Measurements from ENCODE around the gene PSMA2.

The PSMA2 gene

DNA sequence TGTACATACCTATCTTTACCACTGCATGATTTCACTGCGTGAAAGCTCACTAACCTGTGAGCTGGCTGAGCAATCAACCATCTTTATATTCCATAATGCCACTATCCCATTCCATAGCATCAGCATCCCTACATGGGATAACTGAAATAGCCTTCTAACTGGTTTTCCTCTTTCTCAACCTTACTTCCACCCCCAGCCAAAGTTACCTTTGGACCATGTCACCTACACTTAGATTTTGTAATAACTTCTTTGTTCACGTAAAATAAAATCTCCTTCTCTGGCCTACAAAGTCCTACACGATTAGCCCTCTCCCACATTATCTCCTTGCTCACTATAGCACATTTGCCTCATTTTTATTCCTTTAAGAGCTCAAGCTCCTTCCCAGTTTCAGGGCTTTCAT lies 2.5 kb downstream of the PSMA2 start:
- Mint-ChIP-seq H3K36me3 (peaks cover 37% of the 10 kb centered on the region), H3K27ac (no peak overlapping the region), H3K9me3 (no peaks in the 10 kb centered on the region), H3K4me1 (peaks cover 70% of the 10 kb centered on the region), H3K27me3 (no peaks in the 10 kb centered on the region), H3K4me3 (peak overlapping the region; percentile 63)
- CTCF ChIA-PET = interaction anchor here (1.8 kb wide), 1 partner anchor 11 kb away, joined by 6 read pairs; no protein-coding TSS in a partner anchor
- DNase-seq = no peak

DNA sequence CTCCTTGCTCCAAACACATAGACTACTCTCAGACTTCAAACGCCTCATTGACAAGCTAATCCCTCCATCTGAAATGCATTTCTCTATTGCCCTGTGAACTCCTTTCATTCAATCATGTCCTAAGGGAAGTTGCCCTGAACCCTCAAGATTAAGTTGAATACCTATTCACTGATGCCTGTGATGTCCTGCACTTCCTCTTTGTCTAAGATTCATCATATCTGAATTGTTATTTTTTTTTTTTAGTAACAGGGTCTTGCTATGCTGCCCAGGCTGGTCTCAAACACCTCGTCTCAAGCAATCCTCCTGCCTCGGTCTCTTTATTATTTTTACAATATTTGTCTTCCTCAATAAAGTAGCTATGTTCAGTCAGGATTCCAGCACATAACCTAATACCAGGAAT lies 3.2 kb downstream of the PSMA2 start:
- peaks cover 64% of the 10 kb centered on the region for H3K4me1 Mint-ChIP-seq
- H3K9me3 Mint-ChIP-seq = no peaks in the 10 kb centered on the region
- no peak overlapping the region for H3K4me3 Mint-ChIP-seq
- H3K27ac Mint-ChIP-seq = no peak overlapping the region
- H3K36me3 Mint-ChIP-seq = peaks cover 37% of the 10 kb centered on the region
- CTCF ChIA-PET = interaction anchor here (1.8 kb wide), 1 partner anchor 12 kb away, joined by 6 read pairs; no protein-coding TSS in a partner anchor
- no peak for DNase-seq
- H3K27me3 Mint-ChIP-seq = no peaks in the 10 kb centered on the region

DNA sequence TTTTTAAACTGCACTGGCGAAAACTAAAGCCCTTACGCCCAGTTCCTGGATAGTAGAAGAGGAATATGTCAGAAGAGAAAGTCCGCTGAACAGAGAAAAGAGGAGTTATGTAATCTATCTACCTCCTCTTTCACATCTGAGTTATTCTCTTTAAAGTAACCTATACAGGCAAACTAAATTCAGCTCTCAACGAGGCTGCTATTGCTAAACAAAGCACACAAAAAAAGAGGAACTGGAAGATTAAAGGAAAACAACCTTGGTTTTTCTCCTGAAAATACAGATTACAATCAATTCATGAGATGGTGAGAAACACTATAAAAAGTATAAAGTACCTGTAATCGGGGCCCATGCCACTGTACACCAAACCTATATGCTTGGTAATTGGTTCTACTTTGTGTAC lies 5.8 kb downstream of the PSMA2 start:
- peaks cover 45% of the 10 kb centered on the region for H3K36me3 Mint-ChIP-seq
- CTCF ChIA-PET = interaction anchor here (0.6 to 1.6 kb wide), 2 partner anchors 774 to 985 kb away, joined by 3 read pairs; no protein-coding TSS in a partner anchor
- DNase-seq = no peak
- H3K27me3 Mint-ChIP-seq = no peaks in the 10 kb centered on the region
- H3K9me3 Mint-ChIP-seq = no peaks in the 10 kb centered on the region
- no peak overlapping the region for H3K4me3 Mint-ChIP-seq
- H3K4me1 Mint-ChIP-seq = peaks cover 52% of the 10 kb centered on the region
- H3K27ac Mint-ChIP-seq = no peak overlapping the region

DNA sequence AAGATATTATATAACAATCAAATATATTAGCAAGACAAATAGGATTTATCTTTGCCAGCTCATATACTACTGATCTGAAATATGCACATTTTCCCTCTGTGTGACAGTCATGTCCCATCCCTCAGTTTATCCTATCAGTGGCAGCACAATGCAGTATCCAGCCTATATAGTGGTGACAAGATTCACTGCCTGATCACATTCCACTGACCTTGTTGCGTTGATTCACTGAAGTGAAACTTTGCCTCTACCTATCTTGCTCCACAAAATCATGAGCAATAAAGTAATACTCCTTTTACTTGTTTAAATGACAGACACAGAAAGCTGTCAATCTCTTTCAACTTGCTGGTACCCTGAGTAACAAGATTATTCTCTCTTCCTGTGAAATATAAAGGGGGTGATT lies 6.3 kb downstream of the PSMA2 start:
- DNase-seq = no peak
- no peak overlapping the region for H3K4me3 Mint-ChIP-seq
- no peaks in the 10 kb centered on the region for H3K9me3 Mint-ChIP-seq
- peaks cover 47% of the 10 kb centered on the region for H3K4me1 Mint-ChIP-seq
- CTCF ChIA-PET = interaction anchor here (2.3 kb wide), 1 partner anchor 16 kb away, joined by 7 read pairs; no protein-coding TSS in a partner anchor
- H3K36me3 Mint-ChIP-seq = peaks cover 50% of the 10 kb centered on the region
- H3K27ac Mint-ChIP-seq = peak overlapping the region; percentile 22
- H3K27me3 Mint-ChIP-seq = no peaks in the 10 kb centered on the region

DNA sequence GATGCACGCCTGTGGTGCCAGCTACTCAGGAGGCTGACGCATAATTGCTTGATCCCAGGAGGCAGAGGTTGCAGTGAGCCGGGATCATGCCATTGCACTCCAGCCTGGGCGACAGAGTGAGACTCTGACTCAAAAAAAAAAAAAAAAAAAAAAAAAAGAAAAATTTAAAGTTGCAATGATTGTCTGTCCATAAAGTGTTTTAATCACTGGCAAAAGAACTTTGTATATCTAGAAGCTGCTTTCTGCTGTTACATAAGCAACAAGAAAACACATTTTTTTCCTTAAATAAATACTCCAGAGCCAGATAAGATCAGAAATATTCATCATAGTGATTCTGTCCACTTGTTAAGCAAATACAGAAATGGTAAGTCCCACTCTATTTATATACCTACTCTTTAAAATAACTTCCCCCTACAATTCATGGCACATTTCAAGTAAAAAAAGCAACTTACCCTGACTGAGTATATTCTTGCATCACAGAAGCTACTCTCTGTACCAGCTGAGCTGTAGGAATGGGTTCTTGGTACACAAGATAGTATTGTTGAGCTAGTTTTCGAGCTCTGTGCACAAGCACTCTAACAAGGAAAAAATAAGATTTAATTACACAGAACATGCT lies 7.6 kb downstream of the PSMA2 start:
- Mint-ChIP-seq H3K27me3 (no peaks in the 10 kb centered on the region), H3K4me1 (peaks cover 35% of the 10 kb centered on the region), H3K27ac (no peak overlapping the region), H3K36me3 (peaks cover 57% of the 10 kb centered on the region), H3K9me3 (no peaks in the 10 kb centered on the region), H3K4me3 (no peak overlapping the region)
- CTCF ChIA-PET = interaction anchor here (2.3 kb wide), 1 partner anchor 17 kb away, joined by 7 read pairs; no protein-coding TSS in a partner anchor
- DNase-seq = no peak

DNA sequence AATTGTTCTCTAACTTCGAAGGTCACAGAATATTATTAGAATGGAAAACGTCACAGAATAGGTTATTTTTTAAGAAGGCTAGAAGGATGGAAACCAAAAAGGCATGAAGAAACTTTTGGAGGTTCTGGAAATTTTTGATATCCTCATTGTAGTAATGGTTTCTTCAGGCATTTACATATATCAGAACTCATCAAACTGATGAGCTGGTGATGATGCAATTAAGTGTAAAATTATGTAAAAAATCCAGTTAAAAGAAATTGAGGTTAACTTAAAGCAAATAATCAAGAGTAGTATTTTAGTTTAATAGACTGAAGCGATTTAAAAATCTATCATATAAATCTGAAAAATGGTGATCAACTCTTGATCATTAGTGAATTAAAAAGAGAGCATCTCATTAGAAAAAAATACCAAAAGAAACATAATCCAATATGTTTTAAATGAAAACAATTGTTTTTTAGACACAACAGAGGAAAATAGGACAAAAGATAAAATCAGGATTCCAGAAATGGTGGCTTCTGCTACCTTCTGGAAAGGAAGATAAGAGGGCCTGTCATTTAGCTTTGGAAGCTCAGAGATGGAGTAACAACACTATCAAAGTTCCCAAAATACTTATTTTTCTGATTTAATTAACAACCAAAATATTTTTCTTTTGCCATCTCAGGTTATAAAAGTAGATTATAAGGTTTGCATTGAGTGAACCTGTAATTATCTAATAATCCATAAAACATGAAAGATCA lies 9.8 kb downstream of the PSMA2 start:
- Mint-ChIP-seq H3K36me3 (peaks cover 66% of the 10 kb centered on the region), H3K4me3 (no peak overlapping the region), H3K9me3 (no peaks in the 10 kb centered on the region), H3K4me1 (peaks cover 18% of the 10 kb centered on the region), H3K27me3 (no peaks in the 10 kb centered on the region), H3K27ac (no peak overlapping the region)
- CTCF ChIA-PET = no interaction called here
- DNase-seq = no peak

DNA sequence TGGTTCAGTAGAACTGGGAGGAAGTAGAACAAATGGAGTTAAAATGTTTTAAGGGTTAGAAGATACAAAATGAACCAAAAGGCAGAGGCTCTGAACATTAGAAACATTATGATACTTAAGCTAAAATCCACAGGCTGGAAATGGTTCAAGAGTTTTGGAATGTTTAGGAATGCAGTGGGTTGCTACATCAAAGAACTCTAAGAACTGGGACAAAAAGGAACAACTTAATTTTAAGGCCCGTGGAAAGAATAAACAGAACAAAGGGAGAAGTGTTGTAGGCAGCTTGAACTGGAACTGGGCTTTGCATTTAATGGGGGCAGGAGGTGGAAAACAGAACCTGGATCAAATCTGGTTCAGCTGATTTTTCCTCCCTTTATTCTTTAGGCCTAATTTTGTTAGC lies 16.6 kb downstream of the PSMA2 start:
- Mint-ChIP-seq H3K4me1 (peaks cover 47% of the 10 kb centered on the region), H3K9me3 (no peaks in the 10 kb centered on the region), H3K27ac (no peak overlapping the region), H3K27me3 (no peaks in the 10 kb centered on the region), H3K36me3 (peaks cover 54% of the 10 kb centered on the region), H3K4me3 (no peak overlapping the region)
- DNase-seq = no peak
- CTCF ChIA-PET = no interaction called here

DNA sequence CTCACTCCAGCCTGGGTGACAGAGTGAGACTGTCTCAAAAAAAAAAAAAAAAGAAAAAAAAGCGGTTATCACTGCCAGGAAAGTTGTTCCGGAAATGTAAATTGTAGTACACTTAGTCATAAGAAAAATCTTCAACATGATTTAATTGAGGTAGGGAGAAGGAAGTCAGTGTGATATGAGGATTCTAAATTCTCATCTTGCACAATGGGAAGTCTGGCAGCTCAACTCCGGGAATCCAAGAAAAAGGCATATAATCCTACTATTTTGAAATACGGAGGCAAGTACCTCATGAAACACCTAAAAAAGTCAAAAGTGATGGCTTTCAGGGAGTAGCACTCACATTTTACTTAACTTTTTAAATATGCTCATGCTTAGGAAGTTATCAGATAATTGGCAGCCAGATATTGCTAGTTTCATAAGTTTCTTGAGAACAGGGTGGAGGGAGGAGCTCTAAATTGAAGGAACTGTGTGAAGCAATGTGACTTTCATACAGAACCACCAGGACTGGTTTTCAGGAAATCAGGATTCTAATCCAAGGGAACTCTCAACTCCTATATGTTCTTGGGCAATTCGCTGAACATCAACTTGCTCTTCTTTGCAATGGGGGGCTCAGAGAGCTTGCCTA lies 17.4 kb downstream of the PSMA2 start:
- H3K27ac Mint-ChIP-seq = peak overlapping the region; percentile 86
- CTCF ChIA-PET = no interaction called here
- H3K27me3 Mint-ChIP-seq = no peaks in the 10 kb centered on the region
- H3K4me3 Mint-ChIP-seq = no peak overlapping the region
- H3K9me3 Mint-ChIP-seq = no peaks in the 10 kb centered on the region
- H3K4me1 Mint-ChIP-seq = peaks cover 52% of the 10 kb centered on the region
- peaks cover 54% of the 10 kb centered on the region for H3K36me3 Mint-ChIP-seq
- DNase-seq = no peak

DNA sequence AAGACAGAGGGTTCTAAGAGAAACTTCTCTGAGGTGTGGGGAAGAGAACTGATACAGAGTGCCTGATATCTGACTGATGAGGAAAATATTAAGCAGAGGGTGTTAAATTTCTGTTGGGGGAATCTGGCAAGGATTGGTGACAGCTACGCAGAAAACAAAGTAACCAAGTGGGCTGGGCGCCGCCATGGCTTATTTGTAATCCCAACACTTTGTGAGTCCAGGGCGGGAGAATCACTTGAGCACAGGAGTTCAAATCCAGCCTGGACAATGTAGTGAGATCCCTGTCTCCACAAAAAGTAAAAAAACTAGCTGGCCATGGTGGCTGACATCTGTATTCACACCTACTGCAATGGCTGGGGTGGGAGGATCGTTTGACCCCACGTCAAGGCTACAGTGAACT lies 18.0 kb downstream of the PSMA2 start:
- Mint-ChIP-seq H3K9me3 (no peaks in the 10 kb centered on the region), H3K27ac (peak overlapping the region; percentile 86), H3K4me3 (no peak overlapping the region), H3K36me3 (peaks cover 50% of the 10 kb centered on the region), H3K4me1 (peaks cover 52% of the 10 kb centered on the region), H3K27me3 (no peaks in the 10 kb centered on the region)
- CTCF ChIA-PET = interaction anchor here (0.6 kb wide), 1 partner anchor 20 kb away, joined by 3 read pairs; no protein-coding TSS in a partner anchor
- no peak for DNase-seq

DNA sequence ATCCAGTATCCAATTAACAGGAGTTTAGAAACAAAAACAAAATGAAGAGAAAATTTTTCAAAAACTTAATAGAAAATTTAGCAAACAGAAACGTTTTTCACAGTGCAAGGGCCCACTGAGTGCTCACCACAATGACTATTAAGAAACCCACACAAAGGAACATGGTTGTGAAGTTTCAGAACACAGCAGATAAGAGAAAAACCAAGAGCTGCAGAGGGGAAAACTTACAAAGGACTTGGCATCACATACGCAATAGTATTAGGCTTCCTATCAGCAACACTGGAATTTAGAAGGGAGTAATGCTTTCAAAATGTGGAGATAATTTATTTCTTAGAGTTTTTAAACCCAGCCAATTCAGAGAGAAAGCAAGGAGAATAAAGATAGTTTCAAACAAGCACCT lies 18.4 kb downstream of the PSMA2 start:
- Mint-ChIP-seq H3K36me3 (peaks cover 47% of the 10 kb centered on the region), H3K27ac (peak overlapping the region; percentile 86), H3K9me3 (no peaks in the 10 kb centered on the region), H3K4me3 (no peak overlapping the region), H3K27me3 (no peaks in the 10 kb centered on the region), H3K4me1 (peaks cover 52% of the 10 kb centered on the region)
- CTCF ChIA-PET = interaction anchor here (0.6 to 1.6 kb wide), 3 partner anchors 16 to 27 kb away, joined by 3 read pairs; no protein-coding TSS in a partner anchor
- DNase-seq = no peak

DNA sequence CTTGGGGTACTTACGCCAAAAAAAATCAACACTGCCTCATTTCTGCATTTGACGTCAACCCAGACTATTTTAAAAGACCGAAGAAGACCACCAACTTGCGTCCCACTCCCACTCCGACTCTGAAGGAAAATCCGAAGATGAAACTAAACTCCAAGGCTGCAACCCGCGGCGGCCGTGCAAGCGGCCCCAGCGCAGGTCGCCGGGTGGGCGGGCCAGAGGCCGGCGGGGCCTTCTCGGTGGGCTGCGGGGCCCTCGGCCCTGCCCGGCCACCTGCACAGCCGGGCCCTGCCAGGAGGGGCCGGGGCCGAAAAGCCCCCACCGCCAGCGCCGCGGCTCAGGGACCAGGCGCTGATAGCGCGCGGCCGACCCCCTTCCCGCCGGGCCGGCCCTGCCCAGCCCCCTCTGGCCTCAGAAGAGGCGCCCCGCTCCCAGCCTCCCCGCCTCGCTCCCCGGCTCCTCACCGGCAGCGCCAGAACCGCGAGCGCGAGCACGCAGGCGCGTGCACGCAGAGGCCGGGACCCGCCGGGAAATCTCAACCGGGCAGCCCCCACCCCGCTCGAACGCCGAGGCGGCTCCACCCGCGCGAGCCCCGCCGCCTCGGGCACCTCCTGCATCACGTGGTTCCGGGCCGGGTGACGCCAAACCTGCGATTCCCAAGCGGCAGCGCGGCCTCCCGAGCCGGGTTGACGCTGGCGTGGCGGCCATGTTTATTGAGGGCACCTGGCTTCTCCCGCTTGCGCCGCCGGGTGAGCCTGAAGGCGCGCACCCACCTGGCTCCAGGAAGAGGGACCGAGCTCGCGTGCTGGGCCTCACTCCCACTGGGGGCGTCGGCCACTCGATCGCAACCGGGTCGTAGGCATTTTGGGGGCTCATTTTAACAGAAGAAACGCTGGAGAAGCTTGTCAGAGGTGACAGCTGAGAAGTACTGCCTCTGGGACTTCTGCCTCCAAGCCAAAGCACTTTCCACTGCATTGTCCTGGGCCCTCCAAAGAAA lies 20.2 kb downstream of the PSMA2 start, which contains the start of gene C7orf25:
Gene C7orf25 (minus strand): TSS at position 617 of the 994 bp plus-strand sequence. CDS start 1,170 bp downstream, outside the sequence.
- peak within 1 kb of the TSS; percentile 84 for H3K27ac Mint-ChIP-seq
- H3K9me3 Mint-ChIP-seq = no peaks in the 10 kb centered on the region
- no peaks in the 10 kb centered on the region for H3K27me3 Mint-ChIP-seq
- CTCF ChIA-PET = interaction anchor here (1.6 kb wide), 1 partner anchor 18 kb away, joined by 3 read pairs; no protein-coding TSS in a partner anchor
- DNase-seq = peak; percentile 97
- H3K36me3 Mint-ChIP-seq = peaks cover 40% of the 10 kb centered on the region
- peak within 1 kb of the TSS; percentile 90 for H3K4me3 Mint-ChIP-seq
- peaks cover 52% of the 10 kb centered on the region for H3K4me1 Mint-ChIP-seq

DNA sequence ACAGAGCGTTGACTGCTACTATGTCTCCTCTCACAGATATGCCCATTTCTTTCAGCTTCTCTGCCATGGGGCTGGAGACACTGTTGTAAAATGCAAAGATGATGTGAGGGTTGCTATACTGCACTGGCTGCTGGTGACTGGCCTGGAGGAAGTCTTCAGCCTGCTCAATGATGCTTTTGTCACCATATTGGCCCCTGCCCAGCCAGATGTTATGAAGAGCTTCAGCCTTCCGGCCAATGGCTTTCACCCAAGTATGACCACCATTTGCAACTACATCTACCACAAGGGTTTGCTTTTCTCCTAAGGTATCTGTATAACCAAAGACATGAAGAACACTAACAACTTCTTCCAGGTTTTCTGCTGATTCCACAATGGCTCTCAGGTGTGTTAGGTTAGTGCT lies 21.7 kb downstream of the PSMA2 start:
- Mint-ChIP-seq H3K4me1 (peaks cover 50% of the 10 kb centered on the region), H3K36me3 (peaks cover 29% of the 10 kb centered on the region), H3K27ac (peak overlapping the region; percentile 43), H3K9me3 (no peaks in the 10 kb centered on the region), H3K4me3 (peak overlapping the region; percentile 90), H3K27me3 (no peaks in the 10 kb centered on the region)
- CTCF ChIA-PET = interaction anchor here (2.0 kb wide), 1 partner anchor 31 kb away, joined by 5 read pairs; no protein-coding TSS in a partner anchor
- no peak for DNase-seq

DNA sequence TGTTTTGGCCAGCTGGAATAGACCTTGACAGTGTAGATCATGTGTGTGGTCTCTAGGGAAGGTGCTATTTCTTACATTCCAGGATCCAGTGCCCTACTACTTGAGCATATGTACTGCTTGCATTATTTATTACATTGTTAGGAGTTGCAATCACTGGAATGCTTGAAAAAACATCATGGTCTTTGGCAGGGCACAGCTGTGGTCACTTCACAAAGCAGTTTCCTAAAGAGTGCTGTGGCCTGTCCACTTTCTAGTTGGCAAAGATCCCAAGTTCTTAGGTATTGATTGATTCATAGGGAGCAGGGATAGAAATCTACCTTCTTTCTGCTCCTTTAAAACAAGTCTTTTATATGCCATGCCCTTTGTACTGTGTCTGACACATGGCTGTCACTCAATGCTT lies 24.7 kb downstream of the PSMA2 start:
- DNase-seq = no peak
- CTCF ChIA-PET = interaction anchor here (0.7 kb wide), 1 partner anchor 30 kb away, joined by 3 read pairs; no protein-coding TSS in a partner anchor

More for the DNA sequence above, 24.7 kb downstream of the PSMA2 start:
- no peak overlapping the region for H3K4me3 Mint-ChIP-seq
- H3K27ac Mint-ChIP-seq = no peak overlapping the region
- H3K27me3 Mint-ChIP-seq = peaks cover 4% of the 10 kb centered on the region
- no peaks in the 10 kb centered on the region for H3K9me3 Mint-ChIP-seq
- H3K36me3 Mint-ChIP-seq = peaks cover 15% of the 10 kb centered on the region
- H3K4me1 Mint-ChIP-seq = peaks cover 20% of the 10 kb centered on the region

Data from activated naive CD4-positive, alpha-beta T cell treated with anti-CD3 and anti-CD28 coated beads, Interleukin-2, amount 10 ng/mL, durations not matched to agents 7 days and 5 days (primary cell).